ENCODE results near the gene DTD1.

The DTD1 gene

GRCh38 chr20:18739751-18740166, 151.9 kb downstream of the DTD1 start:
- no peak for TF ChIP-seq CTCF (IDR thresholded peaks at IDR 0.05; ENCODE audit: low read depth, low read length, missing control alignments)
- no peak for DNase-seq (ENCODE audit: low read depth)
- in situ Hi-C loops (cut with HindIII; ENCODE audit: low sequenced_read_pairs) = no loop called here
- H3K4me3 ChIP-seq (ENCODE audit: low read depth, low read length) = no peak overlapping the region

- H3K4me3 ChIP-seq (ENCODE audit: low read depth, low read length) = no peak overlapping the region
- DNase-seq (ENCODE audit: low read depth) = no peak
- no peak for TF ChIP-seq CTCF (IDR thresholded peaks at IDR 0.05; ENCODE audit: low read depth, low read length, missing control alignments)
- in situ Hi-C loops (cut with HindIII; ENCODE audit: low sequenced_read_pairs) = no loop called here
These were observed 152.9 kb downstream of the DTD1 start for GRCh38 chr20:18740726-18741125.

GRCh38 chr20:18742841-18743240, 155.0 kb downstream of the DTD1 start:
- H3K4me3 ChIP-seq (ENCODE audit: low read depth, low read length) = no peak overlapping the region
- in situ Hi-C loops (cut with HindIII; ENCODE audit: low sequenced_read_pairs) = no loop called here
- peak; percentile 31 for DNase-seq (ENCODE audit: low read depth)
- no peak for TF ChIP-seq CTCF (IDR thresholded peaks at IDR 0.05; ENCODE audit: low read depth, low read length, missing control alignments)

- in situ Hi-C loops (cut with HindIII; ENCODE audit: low sequenced_read_pairs) = no loop called here
- no peak for TF ChIP-seq CTCF (IDR thresholded peaks at IDR 0.05; ENCODE audit: low read depth, low read length, missing control alignments)
- H3K4me3 ChIP-seq (ENCODE audit: low read depth, low read length) = no peak overlapping the region
- no peak for DNase-seq (ENCODE audit: low read depth)
These were observed 156.0 kb downstream of the DTD1 start for GRCh38 chr20:18743665-18744440.

- DNase-seq (ENCODE audit: low read depth) = no peak
- TF ChIP-seq CTCF (IDR thresholded peaks at IDR 0.05; ENCODE audit: low read depth, low read length, missing control alignments) = no peak
- in situ Hi-C loops (cut with HindIII; ENCODE audit: low sequenced_read_pairs) = no loop called here
- H3K4me3 ChIP-seq (ENCODE audit: low read depth, low read length) = no peak overlapping the region
These were observed 159.2 kb downstream of the DTD1 start for GRCh38 chr20:18747090-18747489.

GRCh38 chr20:18748987-18749386, 161.1 kb downstream of the DTD1 start:
- no peak for TF ChIP-seq CTCF (IDR thresholded peaks at IDR 0.05; ENCODE audit: low read depth, low read length, missing control alignments)
- H3K4me3 ChIP-seq (ENCODE audit: low read depth, low read length) = no peak overlapping the region
- in situ Hi-C loops (cut with HindIII; ENCODE audit: low sequenced_read_pairs) = no loop called here
- DNase-seq (ENCODE audit: low read depth) = no peak
